Fibroblast of gingiva (primary cell): ENCODE data around the gene OTULIN.

Source experiments
- DNase-seq: peaks from one replicate; pipeline ENCODE4 v3.0.0-alpha.2; 2011; ENCODE audit warnings: low read depth

Gene OTULIN

DNA sequence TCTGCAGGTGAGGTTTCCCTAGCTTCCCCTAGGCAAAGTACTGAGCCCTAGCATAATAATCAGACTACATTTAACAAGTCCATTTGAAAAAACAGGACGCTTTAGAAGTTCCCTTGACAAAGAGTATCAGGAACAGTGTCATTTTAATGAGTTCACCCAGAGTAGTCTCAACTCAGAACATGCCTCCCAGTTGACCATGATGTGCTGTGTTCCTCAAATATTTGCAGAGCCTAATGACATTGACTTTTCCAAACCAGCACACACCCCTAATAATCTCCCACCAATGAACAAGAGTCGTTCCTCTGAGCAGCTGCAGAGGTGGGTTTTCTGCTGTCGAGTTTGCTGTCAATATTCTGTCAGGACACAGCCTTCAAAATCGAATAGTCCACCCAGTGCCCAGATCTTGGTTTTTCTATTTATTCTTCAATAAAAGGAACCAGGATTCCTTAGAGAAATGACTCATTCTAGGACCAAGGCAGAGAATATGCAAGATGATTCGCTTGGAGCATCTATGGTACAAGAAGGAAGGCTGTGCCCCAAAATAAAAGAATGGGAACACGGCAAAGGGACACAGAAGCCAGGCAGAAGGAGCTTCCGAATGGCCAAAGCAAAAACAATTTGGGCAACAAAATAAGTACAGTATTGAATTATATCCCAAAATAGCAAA is 57.6 kb downstream of the OTULIN start:
- no peak for DNase-seq

DNA sequence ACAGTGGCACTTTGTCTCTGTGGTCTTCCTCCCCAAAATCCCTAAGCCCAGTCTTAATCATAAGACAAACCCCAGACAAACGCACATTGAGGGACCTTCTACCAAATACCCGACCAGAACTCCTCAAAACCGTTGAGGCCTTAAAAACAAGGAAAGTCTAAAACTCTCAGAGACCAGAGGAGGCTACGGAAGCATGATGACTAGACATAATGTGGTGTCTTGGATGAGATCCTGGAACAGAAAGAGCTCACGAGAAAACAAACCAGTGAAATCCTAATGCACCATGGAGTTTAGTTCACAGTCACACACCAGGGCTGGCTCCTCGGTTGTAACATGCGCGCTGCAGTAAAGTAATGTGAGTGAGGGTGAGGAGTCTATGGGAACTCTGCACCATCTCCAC is 58.4 kb downstream of the OTULIN start:
- no peak for DNase-seq

DNA sequence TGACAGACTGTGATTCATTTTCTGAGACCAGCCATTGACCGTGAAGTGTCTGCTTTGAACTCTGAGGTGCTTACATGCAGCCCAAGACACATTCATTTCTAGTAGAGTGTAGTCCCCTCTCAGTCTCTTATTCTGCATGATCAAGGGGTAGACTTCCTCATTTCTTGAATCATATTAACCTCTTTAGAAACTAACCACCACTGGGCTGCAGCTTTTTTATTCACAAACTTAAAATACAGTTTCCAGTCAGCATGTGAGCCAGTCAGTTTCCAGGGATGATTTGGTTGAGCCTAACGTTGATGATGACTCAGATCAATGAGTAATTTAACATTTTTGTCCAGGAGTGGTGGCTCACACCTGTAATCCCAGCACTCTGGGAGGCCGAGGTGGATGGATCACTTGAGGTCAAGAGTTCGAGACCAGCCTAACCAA is 59.2 kb downstream of the OTULIN start:
- DNase-seq = no peak

DNA sequence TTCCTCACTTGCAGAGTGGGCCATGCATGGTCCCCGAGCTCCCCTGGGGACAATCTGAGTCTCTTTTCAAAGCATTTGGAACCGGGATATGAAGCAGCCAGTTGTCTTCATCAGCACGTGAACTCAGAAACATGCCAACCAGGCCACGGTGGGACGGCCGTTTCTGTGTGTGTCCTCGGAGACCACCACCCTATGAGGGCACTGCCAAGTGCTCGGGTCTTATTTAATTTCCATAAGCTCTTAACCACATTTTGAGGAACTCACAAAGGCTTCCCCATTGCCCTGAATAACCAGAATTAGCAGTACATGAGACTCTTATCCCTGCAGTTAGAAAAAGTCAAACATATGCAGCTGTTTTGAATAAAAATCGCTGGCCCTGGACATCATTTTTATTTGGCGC is 60.1 kb downstream of the OTULIN start:
- DNase-seq = no peak

DNA sequence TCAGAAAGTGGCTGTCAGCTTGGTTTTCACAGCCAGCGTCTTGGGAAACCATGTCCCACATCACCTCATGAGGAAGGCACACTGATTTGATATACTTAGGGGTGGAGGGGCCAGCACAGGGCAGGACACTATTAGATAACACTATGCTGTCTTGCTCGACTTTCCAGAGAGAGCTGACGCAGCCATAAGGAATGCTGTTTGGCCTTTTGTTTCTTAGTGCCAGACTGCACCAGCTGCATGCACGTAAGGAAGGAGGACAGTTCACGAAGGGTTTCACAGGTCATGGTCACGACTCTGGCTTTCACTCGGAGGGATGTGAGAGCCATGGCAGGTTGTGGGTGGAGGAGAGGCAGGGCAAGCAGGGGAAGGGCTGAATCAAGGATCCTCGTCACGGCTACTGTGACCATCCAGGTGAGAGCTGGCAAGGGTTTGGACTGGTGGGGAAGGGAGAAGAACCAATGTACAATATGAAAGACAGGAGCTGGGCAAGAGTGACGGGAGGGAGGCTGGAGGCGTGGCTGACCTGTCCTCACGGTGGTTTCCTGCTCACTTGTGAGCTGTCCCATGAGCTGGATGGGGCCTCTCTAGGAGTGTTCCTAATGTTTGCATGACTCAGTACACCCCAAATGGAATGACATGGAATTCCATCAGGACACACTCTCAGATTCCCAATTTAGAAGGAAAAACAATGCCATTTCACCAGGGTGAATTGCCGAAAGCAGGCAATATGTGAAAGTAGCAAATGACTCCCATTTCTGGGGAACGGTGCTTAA is 61.7 kb downstream of the OTULIN start:
- no peak for DNase-seq

DNA sequence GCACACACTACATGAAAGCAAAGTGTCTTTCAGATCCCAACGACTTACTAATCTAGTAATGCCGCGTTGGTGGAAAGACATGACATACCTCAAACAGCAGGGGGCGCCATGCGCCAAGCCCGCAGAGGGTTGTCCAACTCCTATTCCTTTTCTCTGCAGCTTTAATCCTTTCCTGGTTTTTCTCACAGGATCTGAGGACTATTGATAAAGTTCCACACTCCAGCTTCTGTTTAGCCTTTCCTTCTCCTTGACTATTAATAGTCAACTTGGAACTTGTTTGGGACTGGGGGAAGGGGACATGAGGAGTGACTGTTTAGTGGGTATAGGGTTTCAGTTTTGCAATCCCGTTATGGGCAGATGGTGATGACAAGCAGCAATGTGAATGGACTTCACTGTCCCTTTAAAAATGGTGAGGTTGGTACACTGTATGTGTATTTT is 62.9 kb downstream of the OTULIN start:
- peak; percentile 70 for DNase-seq

DNA sequence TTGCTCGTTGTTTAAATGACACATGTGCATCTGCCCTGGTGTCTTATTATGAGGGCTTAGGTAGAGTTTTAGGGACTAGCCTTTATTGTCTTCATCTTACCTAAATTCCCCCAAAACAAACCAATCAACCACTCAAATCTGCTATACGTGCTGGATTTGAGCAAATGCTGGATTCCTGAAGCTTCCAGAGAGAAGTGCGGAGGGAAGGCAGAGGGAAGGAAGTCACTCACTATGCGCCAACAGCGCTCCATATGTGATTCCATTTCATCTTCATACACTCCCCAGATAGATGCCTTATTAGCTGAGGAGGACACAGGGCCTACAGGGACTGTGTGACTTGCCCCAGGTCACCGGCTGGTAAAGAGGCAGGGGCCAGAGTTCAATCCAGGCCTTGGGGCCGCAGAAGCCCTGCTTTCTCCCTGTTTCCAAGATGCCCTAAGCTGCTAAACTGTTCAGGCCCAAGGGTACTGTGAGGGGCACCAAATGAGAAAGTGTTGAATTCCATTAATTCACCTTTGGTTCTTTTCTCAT is 63.5 kb downstream of the OTULIN start:
- no peak for DNase-seq

DNA sequence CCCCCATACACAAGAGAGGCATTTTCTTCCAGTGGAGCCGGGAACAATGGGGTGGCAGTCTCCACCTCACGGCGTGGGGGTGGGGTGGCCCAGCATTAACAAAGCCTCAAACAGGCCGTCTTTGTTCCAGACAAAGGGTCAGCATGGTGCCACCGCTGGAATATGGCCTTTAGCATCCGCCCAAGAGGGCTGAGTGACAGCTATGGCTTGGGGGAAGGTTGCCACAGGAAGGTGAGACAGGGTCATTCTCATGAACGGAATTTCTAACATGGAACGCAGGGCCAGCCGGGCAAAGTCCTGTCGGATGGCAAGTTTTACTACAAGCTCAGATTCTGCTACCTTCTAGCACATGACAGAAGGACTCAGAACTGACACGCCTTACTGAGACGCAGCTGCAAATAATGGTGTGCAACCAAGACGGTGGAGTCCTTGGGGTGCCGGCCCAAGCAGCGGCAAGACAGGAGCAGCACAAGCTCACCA is 64.0 kb downstream of the OTULIN start:
- DNase-seq = no peak

DNA sequence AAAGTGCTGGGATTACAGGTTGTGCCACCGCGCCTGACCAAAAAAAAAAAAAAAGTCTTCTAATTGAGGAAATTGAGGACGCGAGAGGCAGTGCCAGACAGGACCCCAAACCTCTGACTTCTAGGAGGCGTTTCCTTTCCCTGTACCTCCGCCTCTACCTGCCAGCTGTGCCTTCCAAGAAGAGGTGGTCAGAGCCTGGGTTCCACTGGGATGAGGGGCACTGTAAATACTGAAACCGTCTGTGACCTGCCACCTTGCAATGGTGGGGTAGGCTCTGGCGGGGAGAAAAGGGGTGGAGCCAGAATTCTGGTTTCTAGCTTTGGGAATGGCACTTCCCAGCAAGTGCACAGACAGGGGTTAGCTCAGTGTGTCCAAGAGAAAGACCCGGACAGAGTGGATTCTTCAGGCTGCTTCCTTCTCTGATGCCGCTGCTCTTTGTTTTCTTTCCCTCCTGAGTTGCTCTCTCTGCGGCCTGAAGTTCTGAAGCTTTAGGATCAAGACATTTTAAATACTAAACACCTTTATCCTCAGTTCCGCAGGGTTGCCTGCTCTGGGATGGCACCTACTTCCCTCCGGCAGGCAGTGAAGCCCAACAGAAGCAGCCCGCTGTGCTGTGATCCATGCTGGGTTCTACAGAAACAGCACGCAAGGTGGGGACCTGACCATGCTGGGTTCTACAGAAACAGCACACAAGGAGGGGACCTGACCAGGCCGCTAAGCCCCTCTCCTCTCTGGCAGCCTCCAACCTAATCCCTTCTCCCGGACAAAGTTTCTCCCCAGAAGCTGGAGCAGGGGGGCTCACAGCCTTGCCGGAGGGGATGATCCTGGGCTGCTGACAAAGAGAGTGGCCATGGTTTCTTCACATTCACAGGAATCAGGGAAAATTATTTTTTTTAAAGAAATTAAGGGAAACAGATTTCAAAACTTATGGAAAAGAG is 65.2 kb downstream of the OTULIN start:
- DNase-seq = no peak

DNA sequence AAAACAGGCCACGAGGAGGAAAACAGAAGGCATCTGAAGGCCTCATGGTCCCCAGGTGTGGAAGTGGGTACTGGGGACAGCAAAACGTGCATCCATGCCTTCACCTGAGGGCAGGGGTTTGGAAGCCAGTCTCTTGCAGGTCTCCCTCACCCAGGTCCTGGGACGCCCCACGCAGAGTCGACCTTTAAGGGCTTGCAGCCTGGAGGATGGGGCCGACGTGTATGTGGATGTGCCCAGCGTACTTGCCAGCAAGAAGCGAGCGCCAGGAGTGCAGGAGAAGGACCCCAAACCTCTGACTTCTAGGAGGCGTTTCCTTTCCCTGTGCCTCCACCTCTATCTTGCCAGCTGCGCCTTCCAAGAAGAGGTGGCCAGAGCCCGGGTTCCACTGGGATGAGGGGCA is 65.9 kb downstream of the OTULIN start:
- no peak for DNase-seq

DNA sequence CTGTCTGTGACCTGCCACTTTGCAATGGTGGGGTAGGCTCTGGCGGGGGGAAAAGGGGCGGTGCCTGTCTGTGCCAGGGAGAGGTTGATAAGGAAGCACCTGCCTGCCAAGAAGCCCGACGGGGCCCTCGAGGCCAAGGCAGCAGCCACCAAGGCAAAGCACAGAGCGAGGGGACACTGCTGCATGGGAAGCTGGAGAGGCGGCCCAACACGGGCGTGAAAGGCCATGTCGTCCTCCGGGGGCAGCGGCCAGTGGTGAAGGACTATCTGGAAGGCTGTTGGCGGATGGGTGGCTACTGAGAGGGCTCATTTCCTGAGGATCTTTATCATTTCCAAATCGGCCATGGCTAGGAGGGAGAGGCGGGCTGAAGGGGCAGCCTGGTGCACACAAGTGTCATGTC is 66.4 kb downstream of the OTULIN start:
- no peak for DNase-seq

DNA sequence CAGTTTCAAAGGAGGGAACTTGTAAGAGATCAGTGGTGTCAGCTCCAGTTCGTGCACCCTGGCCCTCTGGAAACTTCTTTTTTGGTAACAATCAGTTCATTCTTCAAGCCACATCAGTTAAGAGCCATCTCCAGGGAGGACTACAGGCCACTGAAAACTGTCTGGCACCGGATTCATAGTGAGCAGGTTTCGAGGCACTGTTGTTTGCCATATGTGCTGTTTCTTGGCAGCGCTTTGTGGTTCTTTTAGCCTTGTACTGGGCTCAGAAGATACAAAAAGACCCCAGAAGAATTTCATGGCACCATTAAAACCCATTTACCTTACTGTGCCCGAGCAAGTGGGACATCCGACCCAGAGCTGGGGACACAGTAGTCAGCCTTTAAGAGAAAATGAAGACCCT is 68.5 kb downstream of the OTULIN start:
- no peak for DNase-seq

DNA sequence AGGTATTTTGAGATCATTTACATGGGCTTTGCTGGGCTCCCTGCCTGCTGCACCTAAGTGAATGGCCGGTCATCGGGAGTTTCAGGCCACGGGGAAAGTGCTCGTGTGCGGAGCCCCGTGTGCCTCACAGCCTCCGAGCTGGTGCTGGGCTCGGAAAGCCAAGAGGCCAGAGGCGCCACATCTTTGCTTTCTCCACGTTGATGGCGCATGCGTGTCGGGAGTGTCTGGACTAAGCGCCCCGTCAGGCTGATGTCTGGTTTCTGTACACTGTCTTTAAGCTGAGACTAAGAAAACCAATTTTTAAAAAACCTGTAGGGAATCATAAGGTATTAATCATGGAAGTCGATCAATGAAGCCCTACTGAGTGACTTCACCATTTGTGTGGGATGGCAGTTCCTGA is 69.1 kb downstream of the OTULIN start:
- DNase-seq = no peak

DNA sequence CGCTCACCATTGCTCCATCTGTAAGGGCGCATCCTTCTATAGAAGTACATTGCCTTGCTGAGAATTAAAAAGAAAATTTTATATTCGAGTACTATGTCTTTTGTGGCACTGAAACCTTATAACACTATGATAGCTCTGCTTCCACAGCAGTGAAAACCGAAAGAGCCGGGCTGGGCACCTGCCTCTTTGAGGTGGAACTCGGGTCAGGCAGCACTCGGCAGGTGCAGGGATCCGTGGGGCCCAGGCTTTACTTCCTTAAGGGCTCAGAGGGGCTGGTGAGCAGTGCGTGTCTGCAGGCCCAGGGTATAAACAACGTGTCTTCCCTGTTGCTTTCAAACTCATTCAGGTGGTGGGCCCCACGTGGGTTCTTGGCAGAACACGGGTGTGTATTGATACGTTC is 69.9 kb downstream of the OTULIN start:
- DNase-seq = no peak

DNA sequence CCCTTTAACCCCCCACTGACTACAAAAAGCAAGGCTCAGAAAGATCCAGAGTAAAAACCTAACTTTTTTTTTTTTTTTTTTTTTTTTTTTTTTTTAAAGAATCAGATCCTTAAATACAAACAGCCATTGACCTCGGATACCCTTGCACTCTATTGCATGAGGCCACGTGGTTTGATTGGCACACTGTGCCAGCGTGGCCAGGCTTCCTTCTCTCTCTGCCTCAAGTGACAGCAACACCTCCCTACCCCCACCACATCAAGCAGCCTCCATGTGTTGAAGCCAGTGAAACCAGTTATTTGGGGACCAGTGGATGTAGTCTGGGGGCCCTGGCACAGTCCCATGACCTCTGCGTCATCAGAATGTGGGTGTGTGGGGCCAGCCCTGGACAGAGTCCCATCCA is 71.4 kb downstream of the OTULIN start:
- DNase-seq = no peak

DNA sequence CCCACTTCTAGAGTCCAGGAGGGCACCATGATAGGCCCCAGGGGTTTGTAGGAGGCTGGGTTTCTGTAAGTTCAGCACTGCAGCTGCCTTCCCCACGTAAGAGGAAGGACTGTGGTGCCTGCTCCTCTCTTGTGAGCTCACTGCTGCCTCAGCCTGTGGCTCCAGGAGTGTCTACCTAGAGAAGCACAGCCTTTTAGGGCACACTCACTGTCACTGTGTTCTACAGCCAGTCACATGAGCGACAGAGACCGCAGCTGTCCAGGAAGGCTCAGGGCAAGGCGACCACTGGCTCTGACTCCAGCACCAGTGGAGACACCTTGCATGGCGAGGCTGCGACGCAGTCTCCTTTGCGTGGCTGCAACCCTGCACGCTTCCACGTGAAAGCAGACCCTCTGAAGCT is 72.8 kb downstream of the OTULIN start:
- DNase-seq = no peak

DNA sequence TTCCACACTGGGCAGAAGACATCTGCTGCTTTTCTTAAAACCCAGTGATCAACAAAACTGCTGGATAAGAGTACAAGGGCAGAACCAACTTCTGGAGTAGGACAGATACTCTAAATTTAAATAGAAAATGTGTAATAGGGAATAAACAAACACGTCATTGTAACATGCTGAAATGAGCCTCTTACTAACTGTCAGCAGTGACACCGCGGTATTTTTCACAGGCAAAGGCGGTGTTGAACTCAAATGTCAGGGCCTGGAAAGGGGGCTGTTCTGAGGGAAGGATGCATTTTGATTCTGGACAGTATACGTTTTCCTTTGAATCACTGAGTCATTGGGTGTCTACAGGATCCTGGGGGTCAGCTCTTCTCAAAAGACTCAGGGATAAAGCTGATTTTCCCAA is 73.5 kb downstream of the OTULIN start:
- DNase-seq = no peak

DNA sequence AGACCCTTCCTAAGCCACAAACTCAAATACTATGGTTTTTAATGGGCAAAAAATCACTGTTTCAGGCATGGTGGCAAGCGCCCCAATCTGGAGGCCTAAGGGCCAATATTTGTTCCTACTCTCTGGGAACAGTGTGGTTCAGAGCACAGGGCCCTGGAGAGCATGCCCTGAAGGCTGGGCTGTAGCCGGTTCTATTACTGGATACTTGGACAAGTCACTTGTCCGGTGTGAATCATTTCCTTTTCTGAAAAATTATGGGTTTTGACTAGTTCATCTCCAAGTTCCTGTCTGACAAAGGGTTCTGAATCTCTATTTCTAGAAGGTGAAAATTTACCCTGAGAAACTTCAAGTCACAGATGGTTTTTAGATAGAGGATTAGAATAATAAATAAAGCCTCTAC is 75.0 kb downstream of the OTULIN start:
- peak; percentile 40 for DNase-seq

DNA sequence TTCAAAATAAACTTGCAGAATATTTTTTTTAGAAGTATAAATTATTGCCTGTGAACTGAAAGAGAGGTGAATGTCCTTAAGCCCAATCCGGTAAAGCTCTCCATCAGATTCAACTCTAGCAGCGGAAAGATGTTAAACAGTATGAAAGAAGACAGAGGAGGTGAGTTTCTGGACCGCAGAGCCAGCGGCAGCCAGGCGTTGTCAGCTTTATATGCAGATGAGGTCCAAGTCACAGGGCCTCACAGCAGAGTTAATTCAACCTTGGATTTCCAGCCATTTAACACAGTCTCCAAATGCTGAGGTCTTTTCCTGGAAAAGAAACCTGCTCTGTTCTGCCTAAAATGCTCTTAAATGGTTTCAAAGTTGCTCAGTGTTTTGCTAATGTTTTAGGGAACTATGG is 75.5 kb downstream of the OTULIN start:
- DNase-seq = no peak

DNA sequence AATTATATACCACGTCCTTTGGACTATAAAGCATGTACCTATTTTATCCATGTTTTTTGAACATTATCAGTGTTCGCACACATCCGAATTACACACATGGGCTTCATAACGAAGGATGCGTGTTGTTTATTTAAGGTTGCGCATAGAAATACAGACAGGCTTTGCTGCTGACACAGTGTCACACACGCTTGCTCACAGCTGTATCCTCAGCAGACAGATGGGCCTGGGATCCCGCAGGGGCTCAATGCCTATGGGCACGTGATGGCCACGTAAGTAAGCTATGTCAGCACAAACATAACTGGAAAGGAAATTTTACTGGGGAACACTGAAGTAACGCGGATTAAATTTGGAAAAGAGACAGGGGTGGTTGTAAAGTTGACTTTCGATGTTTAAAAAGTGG is 76.6 kb downstream of the OTULIN start:
- DNase-seq = no peak

DNA sequence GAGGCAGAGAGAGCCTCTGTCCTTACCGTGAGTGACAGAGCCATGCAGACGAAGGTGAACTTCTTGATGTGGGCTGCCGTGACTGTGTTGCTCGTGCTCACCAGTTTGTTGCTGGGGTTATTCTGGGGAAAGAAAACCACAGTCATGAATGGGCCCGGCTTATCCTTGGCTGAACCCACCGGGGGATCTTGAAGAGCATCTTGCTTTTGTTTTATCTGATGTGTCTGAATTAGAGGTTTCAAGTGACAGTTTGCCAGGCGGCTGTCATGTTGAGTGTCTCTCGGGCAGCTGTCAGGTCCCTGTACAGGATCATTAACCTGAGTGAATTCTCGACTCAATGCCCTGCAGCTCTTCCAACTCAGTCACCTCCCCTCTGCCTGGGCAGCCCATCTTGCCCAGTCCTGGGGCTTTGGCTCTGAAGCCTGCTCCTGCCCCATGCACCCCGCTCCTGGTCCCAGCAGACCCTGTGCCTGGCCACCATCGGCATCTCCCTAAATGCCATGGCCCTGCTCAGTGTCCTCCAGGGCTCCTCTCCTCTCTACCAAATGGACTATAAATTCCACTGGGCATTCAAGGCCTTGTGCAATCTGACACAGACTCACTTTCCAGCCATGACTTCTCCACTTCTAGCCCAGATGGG is 77.4 kb downstream of the OTULIN start:
- no peak for DNase-seq

DNA sequence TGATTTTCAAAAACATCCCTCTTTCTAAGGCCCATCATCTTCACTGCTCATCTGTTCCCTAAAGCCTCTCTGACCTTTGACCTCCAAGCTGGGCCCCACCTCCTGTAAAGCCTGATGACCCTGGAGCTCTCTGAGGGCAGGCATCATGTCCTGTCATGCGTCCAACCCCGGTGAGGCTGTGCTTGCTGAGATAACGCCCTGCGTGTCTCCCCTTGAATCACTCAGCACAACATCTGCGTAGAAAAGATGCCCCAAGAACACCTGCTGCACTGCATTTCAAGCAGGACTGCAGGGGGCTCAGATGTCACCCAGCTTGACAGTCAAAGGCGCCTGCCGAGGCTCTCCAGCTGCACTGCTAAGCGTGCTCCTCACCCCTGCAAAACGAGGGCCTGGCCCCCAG is 78.0 kb downstream of the OTULIN start:
- DNase-seq = no peak
